GM23338 (cell line): ENCODE data around the gene ACE2. TPM values are rescaled to one million over a fixed set of nuclear protein-coding genes. Genes with fewer than 3 reads are reported as not detected.

Experiments used
- ATAC-seq: fragments of 200-7000 bp; cut with Tn5 transposase; 3 replicates; pipeline ENCODE4 v1.9.1; 2020
- DNase-seq: peaks from one replicate; pipeline ENCODE4 v3.0.0-alpha.2; 2015; ENCODE audit warnings: low spot score
- H2AFZ ChIP-seq: fragments of 200-600 bp; sonication (generic); 2 replicates; pipeline ENCODE4 v1.8.0; 2016; ENCODE audit warnings: antibody characterized with exemption, mild to moderate bottlenecking, moderate library complexity
- H3F3A ChIP-seq: fragments of 200-600 bp; sonication (generic); replicated peaks from 2 replicates; pipeline ENCODE4 v1.8.0; 2017; ENCODE audit warnings: antibody characterized with exemption, mixed run types, low read depth
- H3K27ac ChIP-seq: fragments of 200-600 bp; sonication (generic); 2 replicates; pipeline ENCODE4 v1.6.1; 2016; ENCODE audit warnings: low read depth
- H3K27me3 ChIP-seq: fragments of 200-600 bp; sonication (generic); 2 replicates; pipeline ENCODE4 v1.8.0; 2016; ENCODE audit warnings: mild to moderate bottlenecking, mixed run types, moderate library complexity; ENCODE audit not compliant: insufficient read depth
- H3K36me3 ChIP-seq: fragments of 200-600 bp; sonication (generic); 2 replicates; pipeline ENCODE4 v1.8.0; 2016; ENCODE audit warnings: mild to moderate bottlenecking; ENCODE audit not compliant: insufficient read depth
- H3K4me1 ChIP-seq: fragments of 200-600 bp; sonication (generic); 2 replicates; pipeline ENCODE4 v1.8.0; 2016; ENCODE audit warnings: mild to moderate bottlenecking, moderate library complexity; ENCODE audit not compliant: insufficient read depth
- H3K4me2 ChIP-seq: fragments of 200-600 bp; sonication (generic); 2 replicates; pipeline ENCODE4 v1.7.1; 2017; ENCODE audit warnings: mixed run types
- H3K4me3 ChIP-seq: fragments of 200-600 bp; sonication (generic); 2 replicates; pipeline ENCODE4 v1.6.1; 2016; ENCODE audit warnings: mixed run types
- H3K79me2 ChIP-seq: fragments of 200-600 bp; sonication (generic); replicated peaks from 2 replicates; pipeline ENCODE4 v1.8.0; 2017; ENCODE audit warnings: mild to moderate bottlenecking; ENCODE audit not compliant: insufficient read depth
- H3K9me2 ChIP-seq: fragments of 200-600 bp; sonication (generic); 2 replicates; pipeline ENCODE4 v1.8.0; 2017; ENCODE audit not compliant: insufficient read depth
- H4K20me1 ChIP-seq: fragments of 200-600 bp; sonication (generic); replicated peaks from 2 replicates; pipeline ENCODE4 v1.8.0; 2017; ENCODE audit warnings: mild to moderate bottlenecking; ENCODE audit not compliant: insufficient read depth
- H3K27ac Mint-ChIP-seq: 2 replicates; pipeline ENCODE4 v1.8.0; 2020; ENCODE audit warnings: inconsistent platforms, mild to moderate bottlenecking, moderate library complexity, mixed read lengths
- H3K27me3 Mint-ChIP-seq: 3 replicates; pipeline ENCODE4 v1.8.0; 2022; ENCODE audit warnings: low read depth, mild to moderate bottlenecking, moderate library complexity, mixed read lengths, inconsistent platforms; ENCODE audit not compliant: insufficient read depth, poor library complexity
- H3K36me3 Mint-ChIP-seq: 3 replicates; pipeline ENCODE4 v1.8.0; 2021; ENCODE audit warnings: low read depth, mild to moderate bottlenecking, inconsistent platforms, moderate library complexity, mixed read lengths
- H3K4me1 Mint-ChIP-seq: 3 replicates; pipeline ENCODE4 v1.8.0; 2020; ENCODE audit warnings: mild to moderate bottlenecking, inconsistent platforms, mixed read lengths
- H3K4me3 Mint-ChIP-seq: 3 replicates; pipeline ENCODE4 v1.8.0; 2021; ENCODE audit warnings: moderate library complexity, mild to moderate bottlenecking, inconsistent platforms, mixed read lengths
- H3K9me3 Mint-ChIP-seq: 3 replicates; pipeline ENCODE4 v1.8.0; 2020; ENCODE audit warnings: moderate library complexity, mild to moderate bottlenecking, inconsistent platforms, mixed read lengths
- CREB1 ChIP-seq: fragments of 250-450 bp; sonication (Bioruptor Pico); IDR thresholded peaks from 2 replicates; pipeline ENCODE4 v1.5.0; 2020; ENCODE audit warnings: low read depth, mild to moderate bottlenecking, moderate library complexity
- EZH2 ChIP-seq: fragments of 200-600 bp; sonication (generic); IDR thresholded peaks from one replicate; pipeline ENCODE4 v1.8.0; 2017; ENCODE audit warnings: antibody characterized with exemption, mild to moderate bottlenecking, low read depth; ENCODE audit not compliant: unreplicated experiment
- EZH2phosphoT487 ChIP-seq: fragments of 200-600 bp; sonication (generic); IDR thresholded peaks from one replicate; pipeline ENCODE4 v1.8.1; 2018; ENCODE audit warnings: antibody characterized with exemption; ENCODE audit not compliant: unreplicated experiment
- JUNB ChIP-seq: IDR thresholded peaks from one replicate; pipeline ENCODE4 v1.6.1; 2016; ENCODE audit warnings: antibody characterized with exemption; ENCODE audit not compliant: unreplicated experiment
- NANOG ChIP-seq: IDR thresholded peaks from 2 replicates; pipeline ENCODE4 v1.6.1; 2016; ENCODE audit warnings: antibody characterized with exemption, borderline replicate concordance
- POLR2AphosphoS5 ChIP-seq: IDR thresholded peaks from 2 replicates; pipeline ENCODE4 v1.6.1; 2016; ENCODE audit warnings: antibody characterized with exemption, low read depth
- STAT1 ChIP-seq: IDR thresholded peaks from one replicate; pipeline ENCODE4 v1.6.1; 2016; ENCODE audit warnings: antibody characterized with exemption; ENCODE audit not compliant: unreplicated experiment
- ZNF114 ChIP-seq: fragments of 250-450 bp; sonication (Bioruptor Pico); IDR thresholded peaks from 2 replicates; pipeline ENCODE4 v1.5.0; 2020; ENCODE audit warnings: mild to moderate bottlenecking, moderate library complexity
- ZNF331 ChIP-seq: fragments of 250-450 bp; sonication (Bioruptor Pico); IDR thresholded peaks from 2 replicates; pipeline ENCODE4 v1.5.0; 2020; ENCODE audit warnings: low read depth, mild to moderate bottlenecking, moderate library complexity
- polyA plus RNA-seq: library from polyadenylated mRNA; unstranded; fragments of >200 nt; fragmentation: Nextera tagmentation; extraction: Ambion mirVana; gene quantifications from 2 replicates; pipeline ENCODE4 v1.2.1, GENCODE V29; 2016
- total RNA-seq: library from RNA; depleted of rRNA; stranded (reverse); fragments of >200 nt; shearing (Covaris generic); gene quantifications from 2 replicates; pipeline ENCODE4 v1.2.3, GENCODE V29; 2014
- TF ChIP-seq, protein P1 (sequence below): fragments of 250-450 bp; sonication (Bioruptor Pico); IDR thresholded peaks from 2 replicates; pipeline ENCODE4 v1.5.0; 2020; ENCODE audit warnings: mild to moderate bottlenecking, moderate library complexity
- TF ChIP-seq, protein P2 (sequence below), 2 experiments: fragments of 200-600 bp in 1 of 2; sonication (generic) in 1 of 2; conservative IDR thresholded peaks; 2 replicates each; pipeline versions ENCODE4 v1.5.1 to v1.6.1; 2016 to 2017; ENCODE audit warnings: antibody characterized with exemption in 2 of 2, low read depth in 2 of 2, mild to moderate bottlenecking in 2 of 2, moderate library complexity in 1 of 2
- TF ChIP-seq, protein P3 (sequence below): IDR thresholded peaks from 2 replicates; pipeline ENCODE4 v1.6.1; 2016; ENCODE audit warnings: antibody characterized with exemption
- TF ChIP-seq, protein P4 (sequence below): IDR thresholded peaks from one replicate; pipeline ENCODE4 v1.6.1; 2018; ENCODE audit warnings: antibody characterized with exemption; ENCODE audit not compliant: unreplicated experiment

Gene ACE2
- total and polyA plus RNA-seq, 2 experiments from 2014 or later: 0.10 TPM; not detected in 1

- no peaks in the 10 kb centered on the region for H3F3A ChIP-seq
- no peaks in the 10 kb centered on the region for H3K27me3 ChIP-seq
- Mint-ChIP-seq H3K9me3 (no peaks in the 10 kb centered on the region), H3K27ac (no peak overlapping the region), H3K27me3 (peaks cover 4% of the 10 kb centered on the region), H3K36me3 (no peaks in the 10 kb centered on the region), H3K4me3 (no peak overlapping the region), H3K4me1 (no peaks in the 10 kb centered on the region)
- TF ChIP-seq, protein P1, sequence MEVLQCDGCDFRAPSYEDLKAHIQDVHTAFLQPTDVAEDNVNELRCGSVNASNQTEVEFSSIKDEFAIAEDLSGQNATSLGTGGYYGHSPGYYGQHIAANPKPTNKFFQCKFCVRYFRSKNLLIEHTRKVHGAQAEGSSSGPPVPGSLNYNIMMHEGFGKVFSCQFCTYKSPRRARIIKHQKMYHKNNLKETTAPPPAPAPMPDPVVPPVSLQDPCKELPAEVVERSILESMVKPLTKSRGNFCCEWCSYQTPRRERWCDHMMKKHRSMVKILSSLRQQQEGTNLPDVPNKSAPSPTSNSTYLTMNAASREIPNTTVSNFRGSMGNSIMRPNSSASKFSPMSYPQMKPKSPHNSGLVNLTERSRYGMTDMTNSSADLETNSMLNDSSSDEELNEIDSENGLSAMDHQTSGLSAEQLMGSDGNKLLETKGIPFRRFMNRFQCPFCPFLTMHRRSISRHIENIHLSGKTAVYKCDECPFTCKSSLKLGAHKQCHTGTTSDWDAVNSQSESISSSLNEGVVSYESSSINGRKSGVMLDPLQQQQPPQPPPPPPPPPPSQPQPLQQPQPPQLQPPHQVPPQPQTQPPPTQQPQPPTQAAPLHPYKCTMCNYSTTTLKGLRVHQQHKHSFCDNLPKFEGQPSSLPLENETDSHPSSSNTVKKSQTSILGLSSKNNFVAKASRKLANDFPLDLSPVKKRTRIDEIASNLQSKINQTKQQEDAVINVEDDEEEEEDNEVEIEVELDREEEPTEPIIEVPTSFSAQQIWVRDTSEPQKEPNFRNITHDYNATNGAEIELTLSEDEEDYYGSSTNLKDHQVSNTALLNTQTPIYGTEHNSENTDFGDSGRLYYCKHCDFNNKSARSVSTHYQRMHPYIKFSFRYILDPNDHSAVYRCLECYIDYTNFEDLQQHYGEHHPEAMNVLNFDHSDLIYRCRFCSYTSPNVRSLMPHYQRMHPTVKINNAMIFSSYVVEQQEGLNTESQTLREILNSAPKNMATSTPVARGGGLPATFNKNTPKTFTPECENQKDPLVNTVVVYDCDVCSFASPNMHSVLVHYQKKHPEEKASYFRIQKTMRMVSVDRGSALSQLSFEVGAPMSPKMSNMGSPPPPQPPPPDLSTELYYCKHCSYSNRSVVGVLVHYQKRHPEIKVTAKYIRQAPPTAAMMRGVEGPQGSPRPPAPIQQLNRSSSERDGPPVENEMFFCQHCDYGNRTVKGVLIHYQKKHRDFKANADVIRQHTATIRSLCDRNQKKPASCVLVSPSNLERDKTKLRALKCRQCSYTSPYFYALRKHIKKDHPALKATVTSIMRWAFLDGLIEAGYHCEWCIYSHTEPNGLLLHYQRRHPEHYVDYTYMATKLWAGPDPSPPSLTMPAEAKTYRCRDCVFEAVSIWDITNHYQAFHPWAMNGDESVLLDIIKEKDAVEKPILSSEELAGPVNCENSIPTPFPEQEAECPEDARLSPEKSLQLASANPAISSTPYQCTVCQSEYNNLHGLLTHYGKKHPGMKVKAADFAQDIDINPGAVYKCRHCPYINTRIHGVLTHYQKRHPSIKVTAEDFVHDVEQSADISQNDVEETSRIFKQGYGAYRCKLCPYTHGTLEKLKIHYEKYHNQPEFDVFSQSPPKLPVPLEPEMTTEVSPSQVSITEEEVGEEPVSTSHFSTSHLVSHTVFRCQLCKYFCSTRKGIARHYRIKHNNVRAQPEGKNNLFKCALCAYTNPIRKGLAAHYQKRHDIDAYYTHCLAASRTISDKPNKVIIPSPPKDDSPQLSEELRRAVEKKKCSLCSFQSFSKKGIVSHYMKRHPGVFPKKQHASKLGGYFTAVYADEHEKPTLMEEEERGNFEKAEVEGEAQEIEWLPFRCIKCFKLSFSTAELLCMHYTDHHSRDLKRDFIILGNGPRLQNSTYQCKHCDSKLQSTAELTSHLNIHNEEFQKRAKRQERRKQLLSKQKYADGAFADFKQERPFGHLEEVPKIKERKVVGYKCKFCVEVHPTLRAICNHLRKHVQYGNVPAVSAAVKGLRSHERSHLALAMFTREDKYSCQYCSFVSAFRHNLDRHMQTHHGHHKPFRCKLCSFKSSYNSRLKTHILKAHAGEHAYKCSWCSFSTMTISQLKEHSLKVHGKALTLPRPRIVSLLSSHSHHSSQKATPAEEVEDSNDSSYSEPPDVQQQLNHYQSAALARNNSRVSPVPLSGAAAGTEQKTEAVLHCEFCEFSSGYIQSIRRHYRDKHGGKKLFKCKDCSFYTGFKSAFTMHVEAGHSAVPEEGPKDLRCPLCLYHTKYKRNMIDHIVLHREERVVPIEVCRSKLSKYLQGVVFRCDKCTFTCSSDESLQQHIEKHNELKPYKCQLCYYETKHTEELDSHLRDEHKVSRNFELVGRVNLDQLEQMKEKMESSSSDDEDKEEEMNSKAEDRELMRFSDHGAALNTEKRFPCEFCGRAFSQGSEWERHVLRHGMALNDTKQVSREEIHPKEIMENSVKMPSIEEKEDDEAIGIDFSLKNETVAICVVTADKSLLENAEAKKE: no peak
- TF ChIP-seq EZH2phosphoT487: no peak
- TF ChIP-seq, protein P2, sequence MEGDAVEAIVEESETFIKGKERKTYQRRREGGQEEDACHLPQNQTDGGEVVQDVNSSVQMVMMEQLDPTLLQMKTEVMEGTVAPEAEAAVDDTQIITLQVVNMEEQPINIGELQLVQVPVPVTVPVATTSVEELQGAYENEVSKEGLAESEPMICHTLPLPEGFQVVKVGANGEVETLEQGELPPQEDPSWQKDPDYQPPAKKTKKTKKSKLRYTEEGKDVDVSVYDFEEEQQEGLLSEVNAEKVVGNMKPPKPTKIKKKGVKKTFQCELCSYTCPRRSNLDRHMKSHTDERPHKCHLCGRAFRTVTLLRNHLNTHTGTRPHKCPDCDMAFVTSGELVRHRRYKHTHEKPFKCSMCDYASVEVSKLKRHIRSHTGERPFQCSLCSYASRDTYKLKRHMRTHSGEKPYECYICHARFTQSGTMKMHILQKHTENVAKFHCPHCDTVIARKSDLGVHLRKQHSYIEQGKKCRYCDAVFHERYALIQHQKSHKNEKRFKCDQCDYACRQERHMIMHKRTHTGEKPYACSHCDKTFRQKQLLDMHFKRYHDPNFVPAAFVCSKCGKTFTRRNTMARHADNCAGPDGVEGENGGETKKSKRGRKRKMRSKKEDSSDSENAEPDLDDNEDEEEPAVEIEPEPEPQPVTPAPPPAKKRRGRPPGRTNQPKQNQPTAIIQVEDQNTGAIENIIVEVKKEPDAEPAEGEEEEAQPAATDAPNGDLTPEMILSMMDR (conservative IDR thresholded peaks at IDR 0.05; ENCODE audit: low read depth in 2 of 2): no peak
- no peak for TF ChIP-seq ZNF331 (CRISPR knock-in tag)
- no peak for TF ChIP-seq JUNB
- TF ChIP-seq STAT1: no peak
- TF ChIP-seq POLR2AphosphoS5: no peak
- no peak for TF ChIP-seq EZH2
- TF ChIP-seq, protein P3, sequence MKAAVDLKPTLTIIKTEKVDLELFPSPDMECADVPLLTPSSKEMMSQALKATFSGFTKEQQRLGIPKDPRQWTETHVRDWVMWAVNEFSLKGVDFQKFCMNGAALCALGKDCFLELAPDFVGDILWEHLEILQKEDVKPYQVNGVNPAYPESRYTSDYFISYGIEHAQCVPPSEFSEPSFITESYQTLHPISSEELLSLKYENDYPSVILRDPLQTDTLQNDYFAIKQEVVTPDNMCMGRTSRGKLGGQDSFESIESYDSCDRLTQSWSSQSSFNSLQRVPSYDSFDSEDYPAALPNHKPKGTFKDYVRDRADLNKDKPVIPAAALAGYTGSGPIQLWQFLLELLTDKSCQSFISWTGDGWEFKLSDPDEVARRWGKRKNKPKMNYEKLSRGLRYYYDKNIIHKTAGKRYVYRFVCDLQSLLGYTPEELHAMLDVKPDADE: no peak
- TF ChIP-seq NANOG: no peak
- TF ChIP-seq CREB1: no peak
- TF ChIP-seq ZNF114 (CRISPR knock-in tag): no peak
- TF ChIP-seq, protein P4, sequence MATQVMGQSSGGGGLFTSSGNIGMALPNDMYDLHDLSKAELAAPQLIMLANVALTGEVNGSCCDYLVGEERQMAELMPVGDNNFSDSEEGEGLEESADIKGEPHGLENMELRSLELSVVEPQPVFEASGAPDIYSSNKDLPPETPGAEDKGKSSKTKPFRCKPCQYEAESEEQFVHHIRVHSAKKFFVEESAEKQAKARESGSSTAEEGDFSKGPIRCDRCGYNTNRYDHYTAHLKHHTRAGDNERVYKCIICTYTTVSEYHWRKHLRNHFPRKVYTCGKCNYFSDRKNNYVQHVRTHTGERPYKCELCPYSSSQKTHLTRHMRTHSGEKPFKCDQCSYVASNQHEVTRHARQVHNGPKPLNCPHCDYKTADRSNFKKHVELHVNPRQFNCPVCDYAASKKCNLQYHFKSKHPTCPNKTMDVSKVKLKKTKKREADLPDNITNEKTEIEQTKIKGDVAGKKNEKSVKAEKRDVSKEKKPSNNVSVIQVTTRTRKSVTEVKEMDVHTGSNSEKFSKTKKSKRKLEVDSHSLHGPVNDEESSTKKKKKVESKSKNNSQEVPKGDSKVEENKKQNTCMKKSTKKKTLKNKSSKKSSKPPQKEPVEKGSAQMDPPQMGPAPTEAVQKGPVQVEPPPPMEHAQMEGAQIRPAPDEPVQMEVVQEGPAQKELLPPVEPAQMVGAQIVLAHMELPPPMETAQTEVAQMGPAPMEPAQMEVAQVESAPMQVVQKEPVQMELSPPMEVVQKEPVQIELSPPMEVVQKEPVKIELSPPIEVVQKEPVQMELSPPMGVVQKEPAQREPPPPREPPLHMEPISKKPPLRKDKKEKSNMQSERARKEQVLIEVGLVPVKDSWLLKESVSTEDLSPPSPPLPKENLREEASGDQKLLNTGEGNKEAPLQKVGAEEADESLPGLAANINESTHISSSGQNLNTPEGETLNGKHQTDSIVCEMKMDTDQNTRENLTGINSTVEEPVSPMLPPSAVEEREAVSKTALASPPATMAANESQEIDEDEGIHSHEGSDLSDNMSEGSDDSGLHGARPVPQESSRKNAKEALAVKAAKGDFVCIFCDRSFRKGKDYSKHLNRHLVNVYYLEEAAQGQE: no peak
- no peak overlapping the region for H2AFZ ChIP-seq
- no peak overlapping the region for H3K4me2 ChIP-seq
- DNase-seq: no peak
- no peak overlapping the region for H3K27ac ChIP-seq
- no peak overlapping the region for H3K4me3 ChIP-seq
- H3K79me2 ChIP-seq: no peaks in the 10 kb centered on the region
- no peak for ATAC-seq
- no peaks in the 10 kb centered on the region for H3K9me2 ChIP-seq
- no peaks in the 10 kb centered on the region for H4K20me1 ChIP-seq
- H3K36me3 ChIP-seq: no peaks in the 10 kb centered on the region
- H3K4me1 ChIP-seq: no peaks in the 10 kb centered on the region
Observed at GRCh38 chrX:15599461-15599860, 1.3 kb downstream of the ACE2 start.
